H9 (cell line): ENCODE measurements around the gene C1orf198. TPM values are rescaled to one million over a fixed set of nuclear protein-coding genes. Genes with fewer than 3 reads are reported as not detected.

Experiments used
- DNase-seq: peaks from one replicate; pipeline ENCODE4 v3.0.0-alpha.2; 2017
- H2AFZ ChIP-seq: one replicate; pipeline ENCODE4 v1.6.1; 2013; ENCODE audit warnings: mild to moderate bottlenecking, low read length, control low read depth, moderate library complexity
- H2AK5ac ChIP-seq: 2 replicates; pipeline ENCODE4 v1.6.1; 2013; ENCODE audit warnings: low read length, control low read depth, mixed read lengths; ENCODE audit not compliant: insufficient read length
- H2BK120ac ChIP-seq: one replicate; pipeline ENCODE4 v1.6.1; 2013; ENCODE audit warnings: low read depth, mild to moderate bottlenecking, low read length, control low read depth, inconsistent platforms; ENCODE audit not compliant: poor library complexity, severe bottlenecking
- H2BK12ac ChIP-seq: 2 replicates; pipeline ENCODE4 v1.6.1; 2013; ENCODE audit warnings: low read length, control low read depth, mixed read lengths, low read depth; ENCODE audit not compliant: insufficient read length
- H2BK15ac ChIP-seq: 2 replicates; pipeline ENCODE4 v1.6.1; 2013; ENCODE audit warnings: low read depth, low read length, control low read depth
- H2BK20ac ChIP-seq: one replicate; pipeline ENCODE4 v1.6.1; 2013; ENCODE audit warnings: low read depth, mild to moderate bottlenecking, low read length, control low read depth, inconsistent platforms; ENCODE audit not compliant: poor library complexity, severe bottlenecking
- H2BK5ac ChIP-seq: 2 replicates; pipeline ENCODE4 v1.6.1; 2013; ENCODE audit warnings: low read length, control low read depth, mixed read lengths; ENCODE audit not compliant: insufficient read length
- H3K14ac ChIP-seq: 2 replicates; pipeline ENCODE4 v1.6.1; 2013; ENCODE audit warnings: low read length, control low read depth; ENCODE audit not compliant: insufficient read depth
- H3K18ac ChIP-seq: 2 replicates; pipeline ENCODE4 v1.6.1; 2013; ENCODE audit warnings: low read depth, mild to moderate bottlenecking, mixed read lengths, low read length, control low read depth; ENCODE audit not compliant: insufficient read length
- H3K23ac ChIP-seq: 2 replicates; pipeline ENCODE4 v1.6.1; 2013; ENCODE audit warnings: low read length, control low read depth, mixed read lengths, low read depth; ENCODE audit not compliant: insufficient read length
- H3K23me2 ChIP-seq: 2 replicates; pipeline ENCODE4 v1.6.1; 2013; ENCODE audit warnings: low read depth, mild to moderate bottlenecking, mixed read lengths, low read length, control low read depth; ENCODE audit not compliant: insufficient read length, poor library complexity, severe bottlenecking
- H3K27ac ChIP-seq: 2 replicates; pipeline ENCODE4 v1.5.1; 2013; ENCODE audit warnings: low read length, control low read depth, mixed read lengths, low read depth; ENCODE audit not compliant: insufficient read length
- H3K27me3 ChIP-seq: 2 replicates; pipeline ENCODE4 v1.6.1; 2013; ENCODE audit warnings: low read length, control low read depth, inconsistent platforms; ENCODE audit not compliant: insufficient read depth
- H3K4ac ChIP-seq: 2 replicates; pipeline ENCODE4 v1.6.1; 2013; ENCODE audit warnings: low read depth, mild to moderate bottlenecking, control low read depth, inconsistent platforms, low read length, moderate library complexity
- H3K4me1 ChIP-seq: 2 replicates; pipeline ENCODE4 v1.6.1; 2013; ENCODE audit warnings: low read length, control low read depth, inconsistent platforms; ENCODE audit not compliant: insufficient read depth
- H3K4me2 ChIP-seq: 2 replicates; pipeline ENCODE4 v1.6.1; 2013; ENCODE audit warnings: low read length, control low read depth, mixed read lengths; ENCODE audit not compliant: insufficient read length, insufficient read depth
- H3K56ac ChIP-seq: 2 replicates; pipeline ENCODE4 v1.6.1; 2013; ENCODE audit warnings: low read depth, mild to moderate bottlenecking, mixed read lengths, low read length, control low read depth; ENCODE audit not compliant: insufficient read length
- H3K79me1 ChIP-seq: 2 replicates; pipeline ENCODE4 v1.6.1; 2013; ENCODE audit warnings: low read depth, mild to moderate bottlenecking, moderate library complexity, low read length, control low read depth, inconsistent platforms; ENCODE audit not compliant: insufficient read depth, poor library complexity, severe bottlenecking
- H3K79me2 ChIP-seq: 2 replicates; pipeline ENCODE4 v1.6.1; 2013; ENCODE audit warnings: low read length, control low read depth, inconsistent platforms; ENCODE audit not compliant: insufficient read depth
- H3K9ac ChIP-seq: 2 replicates; pipeline ENCODE4 v1.6.1; 2013; ENCODE audit warnings: low read length, control low read depth, mixed read lengths; ENCODE audit not compliant: insufficient read length; ENCODE audit errors: extremely low read depth
- H3K9me3 ChIP-seq: one replicate; pipeline ENCODE4 v1.6.1; 2013; ENCODE audit warnings: low read depth, low read length, inconsistent platforms; ENCODE audit not compliant: control insufficient read depth
- H3T11ph ChIP-seq: one replicate; pipeline ENCODE4 v1.6.1; 2013; ENCODE audit warnings: mild to moderate bottlenecking, low read length, control low read depth, inconsistent platforms
- H4K20me1 ChIP-seq: one replicate; pipeline ENCODE4 v1.6.1; 2013; ENCODE audit not compliant: control insufficient read depth, insufficient read length, insufficient read depth
- H4K5ac ChIP-seq: 2 replicates; pipeline ENCODE4 v1.6.1; 2013; ENCODE audit warnings: low read depth, mild to moderate bottlenecking, mixed read lengths, low read length, control low read depth; ENCODE audit not compliant: insufficient read length
- H4K8ac ChIP-seq: replicated peaks from 2 replicates; pipeline ENCODE4 v1.6.1; 2013; ENCODE audit warnings: low read length, control low read depth, mixed read lengths, low read depth; ENCODE audit not compliant: insufficient read length
- H4K91ac ChIP-seq: 2 replicates; pipeline ENCODE4 v1.6.1; 2013; ENCODE audit warnings: low read depth, mild to moderate bottlenecking, moderate library complexity, mixed read lengths, low read length, control low read depth; ENCODE audit not compliant: insufficient read length
- H3K27ac Mint-ChIP-seq, 3 experiments: 2 replicates in 2 of 3; 3 replicates in 1 of 3; pipeline ENCODE4 v1.8.0; 2020 to 2021; ENCODE audit warnings: mixed read lengths in 3 of 3, mild to moderate bottlenecking in 1 of 3, moderate library complexity in 1 of 3
- H3K27me3 Mint-ChIP-seq: 2 replicates; pipeline ENCODE4 v1.8.0; 2021; ENCODE audit warnings: low read depth, mild to moderate bottlenecking, moderate library complexity, mixed read lengths
- H3K36me3 Mint-ChIP-seq, 3 experiments: 2 replicates in 2 of 3; 3 replicates in 1 of 3; pipeline ENCODE4 v1.8.0; 2020 to 2021; ENCODE audit warnings: low read depth in 3 of 3, mixed read lengths in 3 of 3; ENCODE audit not compliant: insufficient read depth in 1 of 3
- H3K4me1 Mint-ChIP-seq, 2 experiments: 2 replicates each; pipeline ENCODE4 v1.8.0; 2020; ENCODE audit warnings: mixed read lengths in 2 of 2
- H3K4me3 Mint-ChIP-seq, 2 experiments: 2 replicates in 1 of 2; 3 replicates in 1 of 2; pipeline ENCODE4 v1.8.0; 2020 to 2021; ENCODE audit warnings: mild to moderate bottlenecking in 2 of 2, mixed read lengths in 2 of 2, moderate library complexity in 1 of 2
- H3K9me3 Mint-ChIP-seq, 2 experiments: 2 replicates in 1 of 2; 3 replicates in 1 of 2; pipeline ENCODE4 v1.8.0; 2020; ENCODE audit warnings: mild to moderate bottlenecking in 2 of 2, mixed read lengths in 2 of 2, moderate library complexity in 1 of 2
- WGBS: extraction: QIAGEN DNeasy Blood & Tissue Kit; methylation state at CpG from one replicate; pipeline ENCODE4 v1.1.7; 2013; ENCODE audit warnings: missing lambda C conversion rate, low lambda C conversion rate, mixed read lengths; ENCODE audit not compliant: insufficient read length; ENCODE audit errors: extremely low coverage; 5-methylcytosine and 5-hydroxymethylcytosine counted together
- total RNA-seq: library from RNA; stranded (reverse); gene quantifications from 2 replicates; pipeline ENCODE4 v1.2.1, GENCODE V29; 2021
- TF ChIP-seq, protein P1 (sequence below): fragments of 200-600 bp; sonication (generic); conservative IDR thresholded peaks from 3 replicates; pipeline ENCODE4 v1.8.0; 2021; ENCODE audit warnings: antibody characterized with exemption, mild to moderate bottlenecking

C1orf198 gene
- total RNA-seq, 1 experiment from 2014 or later = 28.9 TPM

- H3K4me2 ChIP-seq = no peak overlapping the region
- WGBS = no CpG with 5 or more reads among the region's 8 CpGs
- TF ChIP-seq, protein P1, sequence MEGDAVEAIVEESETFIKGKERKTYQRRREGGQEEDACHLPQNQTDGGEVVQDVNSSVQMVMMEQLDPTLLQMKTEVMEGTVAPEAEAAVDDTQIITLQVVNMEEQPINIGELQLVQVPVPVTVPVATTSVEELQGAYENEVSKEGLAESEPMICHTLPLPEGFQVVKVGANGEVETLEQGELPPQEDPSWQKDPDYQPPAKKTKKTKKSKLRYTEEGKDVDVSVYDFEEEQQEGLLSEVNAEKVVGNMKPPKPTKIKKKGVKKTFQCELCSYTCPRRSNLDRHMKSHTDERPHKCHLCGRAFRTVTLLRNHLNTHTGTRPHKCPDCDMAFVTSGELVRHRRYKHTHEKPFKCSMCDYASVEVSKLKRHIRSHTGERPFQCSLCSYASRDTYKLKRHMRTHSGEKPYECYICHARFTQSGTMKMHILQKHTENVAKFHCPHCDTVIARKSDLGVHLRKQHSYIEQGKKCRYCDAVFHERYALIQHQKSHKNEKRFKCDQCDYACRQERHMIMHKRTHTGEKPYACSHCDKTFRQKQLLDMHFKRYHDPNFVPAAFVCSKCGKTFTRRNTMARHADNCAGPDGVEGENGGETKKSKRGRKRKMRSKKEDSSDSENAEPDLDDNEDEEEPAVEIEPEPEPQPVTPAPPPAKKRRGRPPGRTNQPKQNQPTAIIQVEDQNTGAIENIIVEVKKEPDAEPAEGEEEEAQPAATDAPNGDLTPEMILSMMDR = no peak
- no peak overlapping the region for H3K56ac ChIP-seq
- Mint-ChIP-seq H3K27me3 (peaks cover 56% of the 10 kb centered on the region), H3K4me3 (no peak overlapping the region), H3K9me3 (peaks cover 0 to 2% of the 10 kb centered on the region in 2 experiments; a peak in 2 of 5 replicates), H3K36me3 (peaks cover 0 to 3% (median 0%) of the 10 kb centered on the region in 3 experiments; a peak in 2 of 7 replicates), H3K27ac (no peak overlapping the region), H3K4me1 (peaks cover 20 to 38% of the 10 kb centered on the region in 2 experiments)
- H4K91ac ChIP-seq = no peak overlapping the region
- no peaks in the 10 kb centered on the region for H3K79me1 ChIP-seq
- H3K9ac ChIP-seq = no peak overlapping the region
- H3K4me1 ChIP-seq = 0 out of 2 replicates have a peak, but pooled peaks cover 2% of the 10 kb centered on the region
- no peak overlapping the region for H2AK5ac ChIP-seq
- H3K4ac ChIP-seq = no peak overlapping the region
- H3K18ac ChIP-seq = no peak overlapping the region
- no peak overlapping the region for H2BK20ac ChIP-seq
- no peaks in the 10 kb centered on the region for H3K79me2 ChIP-seq
- H3K14ac ChIP-seq = no peak overlapping the region
- H3K9me3 ChIP-seq = no peaks in the 10 kb centered on the region
- H2BK120ac ChIP-seq = no peak overlapping the region
- no peaks in the 10 kb centered on the region for H3K27me3 ChIP-seq
- H2BK12ac ChIP-seq = no peak overlapping the region
- H4K20me1 ChIP-seq = no peaks in the 10 kb centered on the region
- no peak overlapping the region for H2AFZ ChIP-seq
- no peak overlapping the region for H4K5ac ChIP-seq
- no peak overlapping the region for H3K23ac ChIP-seq
- no peak overlapping the region for H2BK5ac ChIP-seq
- no peak overlapping the region for H4K8ac ChIP-seq
- no peak for DNase-seq
- no peak overlapping the region for H3T11ph ChIP-seq
- no peaks in the 10 kb centered on the region for H3K23me2 ChIP-seq
- no peak overlapping the region for H3K27ac ChIP-seq
- H2BK15ac ChIP-seq = no peak overlapping the region
Measured at GRCh38 chr1:230879778-230880177, 11.5 kb upstream of the C1orf198 start.
